IPS-18a (cell line): ENCODE results near the gene WDFY4.

ENCODE experiments used
- H3K27ac ChIP-seq: one replicate; pipeline ENCODE4 v1.5.1; 2013; ENCODE audit warnings: low read length
- H3K27me3 ChIP-seq: one replicate; pipeline ENCODE4 v1.6.1; 2013; ENCODE audit warnings: mild to moderate bottlenecking, low read length; ENCODE audit not compliant: control insufficient read depth, insufficient read depth
- H3K36me3 ChIP-seq: one replicate; pipeline ENCODE4 v1.6.1; 2013; ENCODE audit warnings: low read depth, low read length; ENCODE audit not compliant: control insufficient read depth
- H3K4me1 ChIP-seq: one replicate; pipeline ENCODE4 v1.6.1; 2013; ENCODE audit warnings: low read depth, low read length; ENCODE audit not compliant: control insufficient read depth
- H3K4me3 ChIP-seq: one replicate; pipeline ENCODE4 v1.5.1; 2013; ENCODE audit warnings: low read length
- H3K9ac ChIP-seq: one replicate; pipeline ENCODE4 v1.6.1; 2013; ENCODE audit warnings: mild to moderate bottlenecking, low read length, moderate library complexity
- H3K9me3 ChIP-seq: one replicate; pipeline ENCODE4 v1.6.1; 2013; ENCODE audit warnings: low read depth, low read length; ENCODE audit not compliant: control insufficient read depth

The WDFY4 gene

GRCh38 chr10:49008505-49009198 lies 324.0 kb downstream of the WDFY4 start:
- no peaks in the 10 kb centered on the region for H3K36me3 ChIP-seq
- no peak overlapping the region for H3K9ac ChIP-seq
- peaks cover 4% of the 10 kb centered on the region for H3K4me1 ChIP-seq
- no peak overlapping the region for H3K27ac ChIP-seq
- no peak overlapping the region for H3K4me3 ChIP-seq
- no peaks in the 10 kb centered on the region for H3K9me3 ChIP-seq
- H3K27me3 ChIP-seq: no peaks in the 10 kb centered on the region

DNA sequence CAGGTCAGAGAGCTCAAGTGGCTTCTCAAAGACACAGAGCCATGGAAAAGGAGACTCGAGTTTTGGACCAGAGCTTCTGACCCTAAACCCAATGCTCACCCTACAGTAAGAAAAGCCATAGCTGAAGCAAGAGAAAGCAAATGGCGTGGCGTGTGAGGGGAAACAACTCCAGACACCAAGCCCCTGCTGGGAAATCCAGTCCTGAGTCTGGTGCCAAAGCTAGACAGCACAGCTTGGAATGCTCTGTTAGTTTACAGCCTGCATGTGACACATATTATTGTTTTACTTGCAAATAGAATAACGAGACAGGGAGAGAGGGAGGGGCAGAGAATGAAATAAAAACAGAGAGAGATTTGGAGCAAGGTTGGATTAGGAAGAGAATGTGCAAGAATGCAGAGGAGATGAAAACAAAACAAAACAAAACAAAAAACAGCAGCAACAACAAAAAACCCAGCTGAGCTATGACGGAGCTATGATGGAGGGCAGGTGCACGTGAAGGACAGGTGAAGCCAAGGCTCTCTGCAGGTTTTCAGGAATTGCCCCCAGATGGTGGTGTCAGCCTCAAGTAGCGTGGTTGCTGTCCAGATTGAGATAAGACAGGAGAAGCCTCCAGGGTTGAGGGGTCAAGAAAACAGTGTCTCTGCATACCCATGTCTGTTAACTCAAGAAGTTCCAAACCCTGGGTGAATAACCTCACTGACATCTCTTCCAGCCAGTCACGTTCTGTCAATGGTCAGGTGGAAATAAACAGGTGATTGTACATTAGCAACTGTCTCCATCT lies 324.7 kb downstream of the WDFY4 start:
- Histone ChIP-seq H3K27ac (no peak overlapping the region), H3K4me1 (peaks cover 4% of the 10 kb centered on the region), H3K4me3 (no peak overlapping the region), H3K9ac (no peak overlapping the region), H3K36me3 (no peaks in the 10 kb centered on the region), H3K9me3 (no peaks in the 10 kb centered on the region), H3K27me3 (no peaks in the 10 kb centered on the region)

DNA sequence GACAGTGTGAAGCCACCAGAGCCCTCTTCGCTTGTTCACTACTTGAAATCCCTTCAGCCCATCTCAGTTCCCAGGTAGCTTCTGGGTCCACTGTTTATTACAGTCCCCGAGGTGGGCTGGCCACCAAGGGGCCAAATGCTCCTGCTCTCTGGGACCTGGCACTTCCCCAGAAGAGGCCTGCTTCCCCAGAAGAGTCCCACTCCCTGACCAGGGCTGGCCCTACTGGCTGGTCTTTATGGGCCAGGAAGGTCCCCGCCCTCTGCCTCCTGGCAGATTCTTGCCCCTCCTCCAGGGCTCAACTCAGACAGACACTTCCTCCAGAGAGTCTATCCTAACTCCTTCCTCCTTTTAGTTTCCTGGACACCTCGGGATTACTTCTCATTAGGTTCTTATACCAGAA lies 325.6 kb downstream of the WDFY4 start:
- no peak overlapping the region for H3K9ac ChIP-seq
- H3K4me3 ChIP-seq: no peak overlapping the region
- H3K27me3 ChIP-seq: no peaks in the 10 kb centered on the region
- no peaks in the 10 kb centered on the region for H3K9me3 ChIP-seq
- H3K4me1 ChIP-seq: peaks cover 4% of the 10 kb centered on the region
- no peaks in the 10 kb centered on the region for H3K36me3 ChIP-seq
- H3K27ac ChIP-seq: no peak overlapping the region

DNA sequence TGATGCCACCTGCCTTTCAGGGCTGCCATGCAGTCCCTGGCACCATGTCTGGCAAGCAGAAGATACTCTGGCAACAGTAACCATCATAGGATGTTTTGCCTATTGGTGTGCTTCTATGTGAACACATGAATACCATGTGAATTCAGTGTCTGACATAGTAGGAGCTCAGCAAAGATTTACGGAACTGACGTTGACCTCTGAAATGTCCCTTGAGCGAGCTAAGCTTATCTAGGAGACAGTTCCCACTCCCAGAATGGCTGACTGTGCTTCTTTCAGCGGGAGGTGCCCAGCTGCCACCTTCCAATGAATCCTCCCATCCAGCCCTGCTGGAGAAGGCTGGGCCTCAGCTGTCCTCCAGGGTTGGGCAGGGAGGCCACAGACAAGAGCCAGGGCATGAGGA lies 326.2 kb downstream of the WDFY4 start:
- Histone ChIP-seq H3K27me3 (no peaks in the 10 kb centered on the region), H3K4me1 (peaks cover 4% of the 10 kb centered on the region), H3K27ac (no peak overlapping the region), H3K36me3 (no peaks in the 10 kb centered on the region), H3K4me3 (no peak overlapping the region), H3K9ac (no peak overlapping the region), H3K9me3 (no peaks in the 10 kb centered on the region)

DNA sequence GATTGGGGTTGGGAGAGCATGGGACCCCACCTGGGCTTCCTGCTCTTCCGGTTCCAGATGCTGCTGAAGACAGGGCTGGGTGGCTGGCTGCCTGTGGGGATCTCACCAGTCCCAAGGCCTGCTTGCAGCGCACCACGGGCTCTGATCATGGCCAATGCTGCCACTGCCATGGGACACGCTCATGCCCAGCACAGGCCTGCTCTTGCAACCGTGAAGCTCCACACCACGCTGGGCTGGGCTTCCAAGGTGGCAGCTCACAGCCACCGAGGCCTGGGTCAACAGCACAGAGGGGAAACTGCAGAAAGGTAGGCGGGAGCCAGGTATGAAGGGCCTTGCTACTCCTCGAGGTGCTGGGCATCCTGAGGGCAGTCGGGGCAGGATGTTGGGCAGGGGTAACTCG lies 327.1 kb downstream of the WDFY4 start:
- no peak overlapping the region for H3K4me3 ChIP-seq
- H3K4me1 ChIP-seq: peaks cover 4% of the 10 kb centered on the region
- no peaks in the 10 kb centered on the region for H3K27me3 ChIP-seq
- H3K9me3 ChIP-seq: no peaks in the 10 kb centered on the region
- H3K9ac ChIP-seq: no peak overlapping the region
- no peak overlapping the region for H3K27ac ChIP-seq
- no peaks in the 10 kb centered on the region for H3K36me3 ChIP-seq

DNA sequence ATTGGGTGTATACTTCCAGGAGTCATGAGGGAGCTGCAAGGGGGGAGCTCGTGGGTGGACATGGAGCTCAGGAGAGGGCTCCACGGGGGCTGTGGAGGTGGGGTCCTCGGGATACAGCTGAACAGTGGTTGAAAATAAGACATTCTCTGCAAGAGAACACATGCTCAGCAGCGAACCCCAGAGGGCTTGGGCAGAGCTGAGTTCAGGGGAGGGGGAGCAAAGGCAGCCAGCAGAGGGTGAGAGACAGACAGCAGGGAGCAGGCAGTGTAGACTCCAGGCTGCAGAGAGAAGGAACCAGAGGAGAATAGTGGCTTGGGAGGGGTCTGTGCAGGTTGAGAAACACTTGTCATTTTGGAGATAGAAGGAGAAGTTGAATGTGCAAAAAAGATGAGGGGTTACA lies 327.9 kb downstream of the WDFY4 start:
- Histone ChIP-seq H3K4me1 (peaks cover 4% of the 10 kb centered on the region), H3K36me3 (no peaks in the 10 kb centered on the region), H3K27ac (no peak overlapping the region), H3K9me3 (no peaks in the 10 kb centered on the region), H3K9ac (no peak overlapping the region), H3K4me3 (no peak overlapping the region), H3K27me3 (no peaks in the 10 kb centered on the region)

DNA sequence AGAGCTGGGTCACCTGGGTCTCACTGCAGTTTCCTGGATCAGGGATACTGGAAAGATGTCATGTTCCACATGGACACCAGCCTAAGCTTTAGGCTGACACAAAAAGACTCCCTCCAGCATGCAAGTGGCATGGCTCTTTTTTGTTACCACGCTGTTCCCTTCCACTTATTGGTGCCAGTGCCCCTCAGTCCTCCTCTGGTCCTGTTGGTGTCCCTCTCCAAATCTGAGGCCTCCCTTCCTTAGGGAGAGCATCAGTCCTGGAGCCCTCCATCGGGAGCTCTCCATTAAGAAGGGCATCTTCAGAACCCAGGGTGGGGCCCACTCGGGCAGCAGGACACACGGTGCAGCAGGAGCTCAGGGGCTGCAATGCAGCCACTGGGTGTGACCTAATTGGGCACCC lies 331.0 kb downstream of the WDFY4 start:
- H3K4me3 ChIP-seq: no peak overlapping the region
- no peak overlapping the region for H3K9ac ChIP-seq
- H3K27ac ChIP-seq: no peak overlapping the region
- no peaks in the 10 kb centered on the region for H3K27me3 ChIP-seq
- no peaks in the 10 kb centered on the region for H3K9me3 ChIP-seq
- peaks cover 4% of the 10 kb centered on the region for H3K4me1 ChIP-seq
- H3K36me3 ChIP-seq: no peaks in the 10 kb centered on the region

DNA sequence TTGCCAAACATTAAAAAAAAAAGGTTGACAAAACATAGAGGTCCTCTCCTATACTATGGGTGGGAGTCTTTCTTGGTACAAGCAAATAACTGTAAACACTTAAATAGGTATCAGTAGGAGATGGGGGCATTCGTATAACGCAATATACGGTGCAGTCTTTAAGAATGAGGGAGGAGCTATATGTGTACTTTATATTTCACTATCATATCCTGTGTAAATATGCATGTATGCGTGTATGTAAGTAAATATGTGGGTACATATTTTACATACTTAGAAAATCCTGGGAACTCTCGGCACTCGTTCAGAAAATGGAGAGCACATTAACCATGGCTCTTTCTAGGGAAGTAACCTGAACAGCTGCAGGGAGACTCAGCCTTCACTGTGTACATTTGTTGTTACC lies 337.0 kb downstream of the WDFY4 start:
- Histone ChIP-seq H3K4me1 (no peaks in the 10 kb centered on the region), H3K4me3 (no peak overlapping the region), H3K9ac (no peak overlapping the region), H3K27ac (no peak overlapping the region), H3K27me3 (no peaks in the 10 kb centered on the region), H3K36me3 (no peaks in the 10 kb centered on the region), H3K9me3 (no peaks in the 10 kb centered on the region)

GRCh38 chr10:49023071-49023470 lies 338.4 kb downstream of the WDFY4 start:
- Histone ChIP-seq H3K27me3 (no peaks in the 10 kb centered on the region), H3K36me3 (no peaks in the 10 kb centered on the region), H3K4me1 (no peaks in the 10 kb centered on the region), H3K9me3 (no peaks in the 10 kb centered on the region), H3K4me3 (no peak overlapping the region), H3K27ac (no peak overlapping the region), H3K9ac (no peak overlapping the region)

GRCh38 chr10:49023752-49024151 lies 339.1 kb downstream of the WDFY4 start:
- Histone ChIP-seq H3K36me3 (no peaks in the 10 kb centered on the region), H3K4me1 (no peaks in the 10 kb centered on the region), H3K27me3 (no peaks in the 10 kb centered on the region), H3K4me3 (no peak overlapping the region), H3K9ac (no peak overlapping the region), H3K9me3 (no peaks in the 10 kb centered on the region), H3K27ac (no peak overlapping the region)

GRCh38 chr10:49024484-49024883 lies 339.8 kb downstream of the WDFY4 start:
- H3K27ac ChIP-seq: no peak overlapping the region
- no peak overlapping the region for H3K9ac ChIP-seq
- no peak overlapping the region for H3K4me3 ChIP-seq
- no peaks in the 10 kb centered on the region for H3K9me3 ChIP-seq
- H3K36me3 ChIP-seq: no peaks in the 10 kb centered on the region
- no peaks in the 10 kb centered on the region for H3K27me3 ChIP-seq
- no peaks in the 10 kb centered on the region for H3K4me1 ChIP-seq
